ENCODE results near the gene GCSH.

Gene GCSH

DNA sequence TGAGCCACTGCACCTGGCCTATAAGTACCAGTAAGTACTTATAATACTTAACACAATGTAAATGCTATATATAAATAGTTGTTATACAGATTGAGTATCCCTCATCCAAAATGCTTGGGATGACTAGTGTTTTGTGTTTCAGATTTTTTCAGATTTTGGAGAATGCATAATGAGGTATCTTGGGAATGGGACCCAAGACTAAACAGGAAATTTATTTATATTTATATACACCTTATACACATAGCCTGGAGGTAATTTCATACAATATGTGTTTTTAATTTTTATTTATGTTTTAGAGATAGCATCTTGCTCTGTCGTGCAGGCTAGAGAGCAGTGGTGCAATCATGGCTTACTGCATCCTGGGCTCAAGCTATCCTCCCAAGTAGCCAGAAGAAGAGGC is 9.8 kb upstream of the GCSH start:
- no peak for DNase-seq (ENCODE audit: low read depth in 4 of 4, low spot score in 1 of 4)

DNA sequence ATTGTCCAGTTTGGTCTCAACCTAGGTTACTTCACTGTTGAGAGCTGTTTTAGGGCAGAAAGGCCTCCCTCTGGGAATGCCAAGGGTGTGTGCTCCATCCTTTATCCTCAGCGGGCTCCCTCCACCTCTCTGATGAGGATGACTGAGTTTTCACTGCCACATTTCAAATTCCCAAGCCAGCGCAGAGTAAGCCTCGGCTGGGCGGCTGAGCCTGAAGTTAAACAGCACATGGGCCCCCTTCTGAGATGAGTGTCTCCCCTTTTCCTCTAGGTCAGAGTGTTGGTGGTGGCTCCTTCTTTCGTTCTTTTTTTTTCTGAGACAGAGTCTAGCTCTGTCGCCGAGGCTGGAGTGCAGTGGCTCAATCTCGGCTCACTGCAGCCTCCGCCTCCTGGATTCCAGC is 5.5 kb upstream of the GCSH start:
- no peak for DNase-seq (ENCODE audit: low read depth in 4 of 4, low spot score in 1 of 4)

DNA sequence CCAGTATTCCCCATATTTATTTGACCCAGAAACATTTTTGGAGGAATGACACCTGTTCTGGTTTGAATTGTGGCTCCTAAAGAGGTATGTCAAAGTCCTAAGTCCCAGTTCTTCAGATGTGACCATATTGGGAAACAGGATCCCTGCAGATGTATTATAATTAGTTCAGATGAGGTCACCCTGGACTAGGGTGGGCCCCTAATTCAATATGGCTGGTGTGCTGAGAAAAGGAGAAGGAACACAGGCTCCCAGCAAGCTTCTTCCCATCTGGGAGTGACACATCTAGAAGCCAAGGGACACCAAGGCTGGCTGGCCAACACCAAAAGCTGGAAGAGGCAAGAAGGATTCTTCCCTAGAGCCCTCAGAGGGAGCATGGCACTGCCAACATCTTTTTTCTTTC is 3.8 kb upstream of the GCSH start:
- DNase-seq (ENCODE audit: low read depth in 4 of 4, low spot score in 1 of 4): no peak

DNA sequence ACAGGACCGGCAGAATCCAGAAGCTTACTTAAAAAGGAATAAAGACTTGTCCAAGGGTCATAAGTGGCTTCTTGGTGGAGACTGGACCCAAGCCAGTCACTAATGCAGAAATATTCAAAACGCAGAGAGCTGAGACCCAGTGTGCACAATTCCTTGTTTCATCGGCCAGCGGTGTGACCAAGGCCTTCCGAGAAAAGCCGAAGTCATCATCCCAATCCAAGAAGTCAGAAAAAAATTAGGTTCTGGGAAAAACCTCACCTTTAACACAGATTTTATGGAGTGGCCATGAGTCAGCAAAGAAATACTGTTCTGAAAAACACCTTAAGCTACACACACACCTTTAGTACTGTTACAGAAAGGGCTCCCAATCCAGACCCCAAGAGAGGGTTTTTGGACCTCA is 1.0 kb upstream of the GCSH start:
- DNase-seq (ENCODE audit: low read depth in 4 of 4, low spot score in 1 of 4): no peak

DNA sequence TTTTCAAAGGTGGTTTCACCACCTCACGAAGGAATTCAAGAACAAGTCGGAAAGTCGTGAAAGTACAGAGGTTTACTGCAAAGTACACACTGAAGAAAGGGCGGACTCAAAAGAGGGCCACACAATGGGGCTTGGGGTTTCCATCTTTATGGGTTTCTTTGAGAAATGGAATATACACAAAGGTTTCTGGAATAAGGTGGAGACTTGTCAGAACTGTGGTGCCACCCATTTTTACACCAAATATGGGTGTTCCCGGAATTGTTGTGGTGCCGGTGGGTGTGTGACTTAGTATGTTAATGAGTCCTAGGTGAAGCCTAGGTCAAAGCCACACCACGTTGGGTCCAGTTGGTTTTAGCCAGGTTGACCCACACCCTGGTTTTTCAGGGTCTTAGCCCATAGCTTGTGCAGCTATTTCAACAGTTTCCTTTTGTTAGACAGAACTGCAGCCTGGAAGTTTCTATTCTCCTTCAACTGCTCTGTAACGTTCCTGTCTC is 567 bp upstream of the GCSH start:
- no peak for DNase-seq (ENCODE audit: low read depth in 4 of 4, low spot score in 1 of 4)

DNA sequence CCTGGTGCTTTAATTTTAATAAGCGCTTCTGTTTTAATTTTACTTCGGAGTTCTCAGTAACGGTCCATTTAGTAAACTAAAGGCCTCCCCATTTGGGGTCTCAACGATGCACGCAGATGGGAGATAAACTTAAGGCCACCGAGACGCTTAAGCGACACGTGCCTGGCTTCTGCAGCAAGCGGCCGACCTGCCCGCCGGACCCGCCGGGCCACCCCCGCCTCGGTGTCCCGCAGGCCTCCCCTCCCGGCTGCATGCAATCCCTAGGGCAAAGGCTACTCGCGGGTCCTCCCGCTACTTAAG is 592 bp downstream of the GCSH start:
- DNase-seq (ENCODE audit: low read depth in 4 of 4, low spot score in 1 of 4): no peak

DNA sequence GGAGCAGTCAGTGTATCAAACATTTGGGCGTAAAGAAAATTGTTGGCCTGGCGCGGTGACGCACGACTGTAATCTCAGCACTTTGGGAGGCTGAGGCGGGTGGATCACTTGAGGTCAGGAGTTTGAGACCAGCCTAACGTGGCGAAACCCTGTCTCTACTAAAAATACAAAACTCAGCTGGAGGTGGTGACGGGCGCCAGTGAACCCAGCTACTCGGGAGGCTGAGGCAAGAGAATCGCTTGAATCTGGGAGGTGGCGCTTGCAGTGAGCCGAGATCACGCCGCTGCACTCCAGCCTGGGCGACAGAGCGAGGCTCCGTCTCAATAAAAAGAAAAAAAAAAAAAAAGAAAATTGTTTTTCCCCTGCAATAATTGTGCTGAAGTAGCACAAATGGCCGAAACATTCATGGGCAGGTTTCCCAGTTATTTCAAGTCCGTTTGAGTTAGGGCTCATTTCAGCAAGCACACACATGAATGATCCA is 1.4 kb downstream of the GCSH start:
- no peak for DNase-seq (ENCODE audit: low read depth in 4 of 4, low spot score in 1 of 4)

DNA sequence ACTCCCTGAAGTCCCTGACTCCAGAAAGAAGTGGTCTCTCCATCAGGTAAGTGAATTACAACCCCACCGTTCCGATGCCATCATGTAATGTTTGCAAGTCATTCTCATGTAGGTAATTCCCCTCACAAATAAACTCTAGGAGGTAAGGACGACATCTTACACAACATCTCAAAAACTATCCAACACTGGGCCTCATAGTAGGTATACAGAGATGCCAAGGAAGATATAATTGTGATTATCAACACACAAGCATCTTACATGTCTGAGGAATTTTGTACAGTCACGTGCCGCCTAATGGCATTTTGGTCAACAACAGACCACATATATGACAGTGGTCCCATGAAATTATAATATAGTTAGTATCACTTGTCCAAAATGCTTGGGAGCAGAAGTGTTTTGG is 7.4 kb downstream of the GCSH start:
- no peak for DNase-seq (ENCODE audit: low read depth in 4 of 4, low spot score in 1 of 4)

DNA sequence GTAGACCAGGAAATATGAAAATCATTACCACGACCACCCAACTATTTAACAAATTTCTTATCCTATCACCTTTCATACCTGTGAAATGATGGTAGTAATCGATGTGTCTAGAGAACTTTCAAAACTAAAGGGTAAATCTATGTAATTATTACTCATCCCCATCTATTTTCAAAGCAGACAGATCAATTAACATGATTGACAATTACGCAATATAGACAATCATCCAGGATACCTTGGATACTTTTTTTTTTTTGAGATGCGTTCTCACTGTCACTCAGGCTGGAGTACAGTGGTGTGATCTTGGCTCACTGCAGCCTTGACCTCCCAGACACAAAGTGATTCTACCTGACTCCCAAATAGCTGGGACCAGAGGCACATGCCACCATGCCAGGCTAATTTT is 15.2 kb downstream of the GCSH start:
- DNase-seq (ENCODE audit: low read depth in 4 of 4, low spot score in 1 of 4): no peak

DNA sequence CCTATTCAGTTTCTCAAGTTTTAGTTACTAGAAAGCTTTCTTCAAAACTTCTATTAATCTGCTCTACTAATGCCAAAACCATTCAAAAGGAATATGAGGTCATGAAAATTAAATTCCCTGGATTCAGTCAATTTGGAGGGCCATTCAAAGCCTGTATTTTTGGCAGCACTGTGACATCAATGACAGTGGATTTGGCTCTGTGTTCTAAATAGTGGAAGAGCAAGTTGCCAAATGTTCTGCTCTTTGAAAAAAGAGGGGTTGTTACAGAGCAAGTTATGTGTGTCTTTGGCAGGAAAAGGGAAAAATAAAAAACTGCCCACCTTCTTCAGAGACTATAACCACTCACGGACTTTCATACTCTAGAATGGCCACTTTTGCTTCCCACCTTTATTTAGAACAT is 16.0 kb downstream of the GCSH start:
- DNase-seq (ENCODE audit: low read depth in 4 of 4, low spot score in 1 of 4): no peak

DNA sequence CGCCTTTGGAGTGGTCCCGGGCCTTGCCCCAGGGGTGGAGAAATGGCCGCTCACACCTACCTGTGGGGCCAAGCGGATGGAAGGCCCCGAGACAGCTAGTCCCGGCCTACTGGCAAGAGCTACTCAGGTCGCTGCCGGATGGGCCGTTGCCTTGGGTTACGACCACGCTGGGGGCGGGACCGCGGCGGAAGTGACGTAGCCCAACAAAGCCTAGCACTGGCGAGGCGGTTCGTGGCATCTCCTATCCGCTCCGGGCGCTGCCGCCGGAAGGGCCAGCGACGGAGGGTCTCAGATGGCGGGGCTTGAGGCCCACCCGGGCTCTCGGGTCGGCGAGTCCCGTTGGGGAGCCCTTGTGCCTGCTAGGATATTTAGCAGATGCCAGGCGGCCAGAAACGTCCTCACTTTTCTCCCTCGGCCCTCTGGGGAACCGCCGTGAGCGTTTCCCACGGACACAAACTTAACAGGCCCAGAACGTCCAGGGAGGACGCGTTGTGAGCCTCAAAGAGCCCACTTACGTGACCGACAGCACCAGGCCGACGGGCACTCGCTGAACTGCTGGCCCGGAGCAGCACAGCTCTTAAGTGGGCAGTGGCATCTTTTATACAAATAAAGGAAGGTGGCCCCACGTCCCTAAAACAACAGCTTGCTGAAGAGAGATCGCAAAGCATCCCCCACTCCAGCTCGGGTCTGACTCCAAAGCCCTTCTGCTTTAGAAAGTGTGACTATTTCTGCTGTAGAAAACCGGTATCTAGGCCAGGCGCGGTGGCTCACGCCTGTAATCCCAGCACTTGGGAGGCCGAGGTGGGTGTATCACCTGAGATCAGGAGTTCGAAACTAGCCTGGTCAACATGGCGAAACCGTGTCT is 18.9 kb downstream of the GCSH start, which contains the start of gene C16orf46:
Gene C16orf46 (minus strand): TSS at position 163 of the 865 bp plus-strand sequence. CDS start 13,283 bp downstream, outside the sequence.
- DNase-seq (ENCODE audit: low read depth in 4 of 4, low spot score in 1 of 4): peak; percentile 93 to 96 (median 94)

DNA sequence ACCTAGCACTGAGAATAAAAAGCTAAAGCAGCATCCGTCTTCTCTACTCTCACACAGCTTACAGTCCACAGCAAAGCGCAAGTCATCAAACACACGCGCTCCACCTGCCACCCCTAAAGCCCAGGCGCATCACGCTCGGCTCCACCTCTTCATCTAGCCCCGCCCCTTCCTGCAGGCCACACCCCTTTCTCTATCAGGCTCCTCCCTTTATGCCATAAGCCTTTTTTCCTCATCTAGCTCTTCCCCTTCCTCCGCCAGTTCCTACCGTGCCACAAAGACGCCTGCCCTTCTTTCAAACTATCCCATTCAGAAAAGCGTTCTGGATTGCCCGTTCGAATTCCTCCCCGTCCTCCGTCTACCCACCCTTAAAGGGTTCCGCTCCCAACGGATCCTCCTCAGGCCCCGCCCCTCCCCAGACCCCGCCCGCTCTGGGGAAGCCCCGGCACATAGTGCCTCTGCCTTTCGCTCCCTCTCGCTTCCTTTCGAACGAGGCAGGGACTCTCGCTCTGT is 19.6 kb downstream of the GCSH start:
- peak; percentile 84 to 96 (median 88) for DNase-seq (ENCODE audit: low read depth in 4 of 4, low spot score in 1 of 4)

DNA sequence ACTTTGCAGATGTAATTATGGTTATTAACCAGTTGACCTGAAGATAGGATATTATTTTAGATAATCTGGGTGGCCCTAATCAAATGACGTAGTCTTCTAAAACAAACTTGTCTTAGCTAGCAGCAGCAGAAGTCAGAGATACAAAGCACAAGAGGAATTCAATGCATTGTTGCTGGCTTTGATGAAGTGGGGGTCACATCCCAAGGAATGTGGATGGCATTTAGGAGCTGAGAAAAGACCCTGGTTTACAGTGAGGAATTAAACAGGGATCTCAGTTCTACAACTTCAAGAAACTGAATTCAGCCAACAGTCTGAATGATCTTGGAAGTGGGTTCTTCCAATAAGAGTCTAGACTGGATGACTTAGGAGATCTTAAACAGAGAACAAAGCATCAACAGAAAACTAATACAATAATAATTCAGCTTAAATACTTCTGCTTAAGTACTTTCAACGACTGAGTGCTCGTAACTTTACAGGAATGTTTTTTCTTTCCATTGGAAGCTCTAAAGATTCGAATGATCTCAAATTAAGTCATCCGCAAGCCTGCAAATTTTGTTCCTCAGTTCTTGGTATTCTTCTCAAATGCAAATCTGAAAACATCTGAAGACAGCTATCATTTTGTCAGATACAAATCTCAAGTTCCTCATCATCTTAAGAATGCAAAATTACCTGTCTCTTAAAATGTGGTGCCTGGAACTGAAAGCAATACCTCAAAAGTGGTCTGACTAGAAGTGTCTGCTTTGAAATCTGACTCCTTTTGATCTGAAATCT is 22.4 kb downstream of the GCSH start:
- DNase-seq (ENCODE audit: low read depth in 4 of 4, low spot score in 1 of 4): no peak

DNA sequence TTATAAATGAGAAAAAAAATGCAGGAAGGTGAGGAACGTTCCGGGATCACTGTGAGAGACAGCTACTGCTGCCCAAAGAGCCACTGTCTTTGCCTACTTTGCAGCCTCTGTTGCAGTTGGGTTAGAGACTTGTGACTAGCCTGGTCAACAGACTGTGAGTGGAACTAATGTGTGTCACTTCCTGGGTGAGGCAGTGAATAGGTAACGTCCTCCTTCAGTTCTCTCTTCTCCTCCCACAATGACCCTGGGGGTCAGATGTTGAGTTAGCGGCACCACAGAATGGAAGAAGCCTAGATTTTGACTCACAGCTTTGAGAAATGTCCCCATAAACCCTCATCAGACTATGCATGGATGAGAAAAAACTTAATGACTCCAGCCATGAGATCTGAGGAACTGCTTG is 24.4 kb downstream of the GCSH start:
- DNase-seq (ENCODE audit: low read depth in 4 of 4, low spot score in 1 of 4): no peak

DNA sequence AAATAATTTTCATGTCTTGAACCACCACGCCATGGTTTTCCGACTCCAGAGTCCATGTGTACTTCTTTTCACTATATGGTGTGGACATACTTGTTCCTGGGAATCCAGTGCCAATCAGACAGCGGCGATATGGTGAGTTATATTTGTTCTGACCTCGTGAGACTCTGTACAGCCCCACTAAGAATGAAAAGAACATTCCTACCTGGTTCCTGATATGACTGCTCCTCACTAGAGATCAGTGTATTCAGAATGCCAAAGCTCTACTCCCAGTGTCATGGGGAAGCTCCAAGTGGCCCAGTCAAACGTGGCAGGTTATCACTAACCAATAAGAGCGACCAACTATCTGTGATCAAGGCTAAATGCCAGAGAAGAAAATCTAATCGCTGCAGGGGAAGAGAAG is 25.2 kb downstream of the GCSH start:
- no peak for DNase-seq (ENCODE audit: low read depth in 4 of 4, low spot score in 1 of 4)

DNA sequence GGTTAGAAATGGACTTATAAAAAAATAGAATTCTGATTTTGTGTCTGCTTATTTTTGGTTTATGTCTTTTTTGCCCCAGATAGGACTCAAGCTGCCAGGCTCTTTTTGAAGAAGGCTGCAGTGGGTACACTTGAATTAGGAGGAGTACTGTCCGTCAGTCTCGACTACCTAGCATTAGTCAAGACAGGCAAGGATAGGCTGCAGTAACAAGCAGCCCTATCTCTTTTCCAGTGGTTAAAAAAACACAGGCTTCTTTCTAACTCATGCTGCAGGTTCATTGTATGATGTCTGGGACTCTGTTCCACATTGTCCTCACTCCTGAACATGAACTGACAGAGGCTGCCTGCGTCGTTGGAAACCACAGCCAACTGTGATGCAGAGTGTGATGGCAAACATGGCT is 27.1 kb downstream of the GCSH start:
- no peak for DNase-seq (ENCODE audit: low read depth in 4 of 4, low spot score in 1 of 4)

DNA sequence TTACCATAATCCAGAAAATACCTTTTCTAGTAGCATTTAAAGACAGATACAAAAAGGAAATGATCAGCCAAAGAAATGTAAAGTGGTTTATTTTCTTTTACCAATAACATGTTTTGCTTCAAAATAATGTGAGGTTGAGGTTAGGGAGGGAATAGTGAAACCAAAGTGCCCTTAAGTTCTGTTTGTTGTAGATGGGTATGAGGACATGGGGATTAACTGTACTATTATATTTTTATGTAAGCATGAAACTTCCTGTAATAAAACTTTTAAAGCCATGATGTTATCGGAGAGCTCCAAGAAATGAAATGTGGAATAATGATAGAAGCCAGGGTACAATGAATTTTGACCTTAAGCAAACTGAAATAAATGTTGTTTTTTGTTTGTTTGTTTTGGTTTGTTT is 29.0 kb downstream of the GCSH start:
- no peak for DNase-seq (ENCODE audit: low read depth in 4 of 4, low spot score in 1 of 4)

DNA sequence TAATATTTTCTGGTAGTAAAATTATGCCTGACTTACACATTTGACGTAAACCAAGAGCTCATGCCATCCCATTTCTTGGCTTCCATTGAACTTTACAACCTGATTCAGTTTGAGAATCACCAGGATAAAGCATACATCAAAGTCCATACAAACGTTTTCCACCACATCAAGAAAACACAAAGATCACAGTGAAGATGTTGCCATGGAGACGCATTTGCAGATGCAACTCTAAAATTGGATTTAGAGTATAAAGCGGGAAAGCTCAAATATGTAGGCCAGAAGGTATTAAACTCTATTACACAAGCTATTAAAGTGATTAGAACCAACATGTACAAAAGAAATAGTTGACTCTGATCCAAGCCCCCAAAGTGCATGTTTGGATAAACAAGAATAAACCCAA is 29.5 kb downstream of the GCSH start:
- DNase-seq (ENCODE audit: low read depth in 4 of 4, low spot score in 1 of 4): no peak

DNA sequence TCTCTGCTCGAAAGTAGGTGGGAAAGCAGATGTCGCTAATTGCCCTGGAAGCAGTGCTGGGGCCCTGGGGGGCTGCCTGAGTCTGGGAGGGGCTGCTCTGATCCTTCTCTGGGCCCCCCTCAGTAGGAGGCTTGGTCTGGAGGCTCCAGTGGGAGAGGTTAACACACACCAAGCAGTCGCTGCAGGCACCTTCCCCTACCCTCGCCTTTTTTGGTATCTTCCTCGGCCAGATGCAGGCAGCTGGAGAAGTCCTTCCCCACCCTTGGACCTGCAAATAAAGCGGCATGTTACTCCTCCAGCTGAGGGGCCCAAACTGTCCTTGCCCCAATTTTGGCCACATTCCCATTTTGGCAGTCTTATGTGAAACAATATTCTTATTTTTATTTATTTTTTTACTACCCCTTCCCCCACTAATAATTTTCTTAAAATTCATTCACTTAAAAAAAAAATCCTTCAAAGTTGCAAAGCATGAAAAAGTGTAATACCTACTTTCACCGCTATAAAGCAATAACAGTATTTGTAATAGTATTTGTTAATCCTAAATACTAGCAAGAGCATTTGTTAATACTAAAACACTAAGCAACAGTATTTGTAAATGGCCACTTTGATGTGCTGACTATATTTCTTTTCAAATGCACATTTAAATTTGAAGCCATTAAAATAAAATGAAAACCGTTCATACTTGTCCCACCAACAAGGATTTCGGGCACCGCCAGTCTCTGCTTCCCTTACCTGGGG is 34.2 kb downstream of the GCSH start:
- no peak for DNase-seq (ENCODE audit: low read depth in 4 of 4, low spot score in 1 of 4)

DNA sequence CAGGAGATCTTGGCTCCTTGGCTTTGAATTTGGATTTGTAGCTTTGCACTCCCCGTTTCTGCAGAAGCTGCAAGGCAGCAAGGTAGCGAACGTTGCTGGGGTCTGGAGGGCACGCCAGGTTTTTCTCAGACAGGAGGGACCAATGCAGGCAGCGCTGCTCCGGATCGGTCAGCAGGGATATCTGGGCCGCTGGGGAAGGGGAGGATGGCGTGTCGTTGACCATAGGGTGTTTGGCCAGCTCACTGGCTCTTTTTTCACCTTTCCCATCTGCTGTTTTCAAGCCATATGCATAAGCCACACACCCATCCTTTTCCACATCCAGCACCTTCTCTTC is 34.9 kb downstream of the GCSH start:
- DNase-seq (ENCODE audit: low read depth in 4 of 4, low spot score in 1 of 4): no peak

DNA sequence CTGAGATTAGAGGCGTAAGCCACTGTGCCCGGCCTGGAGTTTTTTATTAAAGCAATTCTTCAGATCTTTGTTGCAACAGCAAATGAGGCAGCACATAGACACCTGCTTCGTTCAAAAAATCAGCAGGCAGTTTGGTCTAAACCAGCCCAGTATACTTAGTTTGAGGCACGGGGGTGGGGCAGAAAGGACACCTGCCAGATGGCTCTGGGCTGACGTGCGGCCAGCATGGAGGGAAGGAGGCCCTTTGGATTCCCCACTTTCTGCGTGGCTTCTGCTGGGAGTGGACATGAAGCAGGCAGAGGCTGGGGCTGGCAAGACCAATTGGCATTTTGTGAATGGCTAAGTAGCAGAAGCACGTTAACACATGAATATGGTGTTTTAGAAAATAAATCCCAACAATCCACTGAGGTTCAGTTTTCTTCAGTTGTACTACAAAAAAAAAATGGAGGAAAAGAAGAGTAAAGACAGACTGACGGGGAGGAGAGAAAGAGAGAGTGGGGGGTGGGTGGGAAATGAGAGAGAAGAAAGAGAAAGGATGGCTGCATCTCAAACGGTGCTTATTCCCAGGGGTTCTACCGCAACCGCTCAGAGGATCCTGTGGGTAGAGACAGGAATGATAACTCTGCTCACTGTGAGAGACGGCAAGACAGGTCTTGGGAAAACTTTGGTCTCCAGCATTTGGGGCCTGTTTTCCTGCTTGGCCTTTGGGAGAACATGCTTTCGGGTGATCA is 35.5 kb downstream of the GCSH start:
- DNase-seq (ENCODE audit: low read depth in 4 of 4, low spot score in 1 of 4): no peak

All from stimulated activated CD4-positive, alpha-beta T cell treated with anti-CD3 and anti-CD28 coated beads, Interleukin-1b, Interleukin-23, amount 100 ng/mL, for 24 hours (primary cell).